Right renal cortex interstitium (tissue), 3 donors: ENCODE data around the gene NR2E3. TPM values are rescaled to one million over a fixed set of nuclear protein-coding genes. Genes with fewer than 3 reads are reported as not detected.

Experiments used
- DNase-seq, 3 donors: peaks; one replicate each; pipeline ENCODE4 v3.0.0-alpha.2; 2013; ENCODE audit warnings: low read depth in 3 of 3, low spot score in 2 of 3
- polyA plus RNA-seq, 3 donors: library from polyadenylated mRNA; unstranded; fragments of 120-200 nt; gene quantifications; one replicate each; pipeline ENCODE4 v1.2.1, GENCODE V29; 2013; ENCODE audit not compliant: insufficient read length in 3 of 3

The NR2E3 gene
- polyA plus RNA-seq = under 1 TPM; 0.18 to 0.22 (median 0.21) TPM

GRCh38 chr15:71810256-71811035, at the start of gene NR2E3:
NR2E3 (plus strand) TSS chr15:71810554; CDS start chr15:71810744, 190 bp downstream.
- no peak for DNase-seq

- no peak for DNase-seq
Observed at GRCh38 chr15:71760852-71761251, 49.5 kb upstream of the NR2E3 start.

- no peak for DNase-seq
Observed at GRCh38 chr15:71761649-71762048, 48.7 kb upstream of the NR2E3 start.

- DNase-seq = no peak
Observed at GRCh38 chr15:71768184-71768583, 42.2 kb upstream of the NR2E3 start.

GRCh38 chr15:71773206-71773859, 37.0 kb upstream of the NR2E3 start:
- no peak for DNase-seq

GRCh38 chr15:71775856-71776255, 34.5 kb upstream of the NR2E3 start:
- no peak for DNase-seq

GRCh38 chr15:71776304-71776703, 34.0 kb upstream of the NR2E3 start:
- no peak for DNase-seq

- DNase-seq = no peak
Observed at GRCh38 chr15:71777216-71777943, 33.0 kb upstream of the NR2E3 start.

- no peak for DNase-seq
Observed at GRCh38 chr15:71779073-71779797, 31.1 kb upstream of the NR2E3 start.

GRCh38 chr15:71780115-71780976, 30.0 kb upstream of the NR2E3 start:
- no peak for DNase-seq

- no peak for DNase-seq
Observed at GRCh38 chr15:71781179-71781964, 29.0 kb upstream of the NR2E3 start.

- DNase-seq = no peak
Observed at GRCh38 chr15:71781965-71782265, 28.4 kb upstream of the NR2E3 start.

GRCh38 chr15:71782422-71783165, 27.8 kb upstream of the NR2E3 start:
- no peak for DNase-seq

- DNase-seq = no peak
Observed at GRCh38 chr15:71784719-71785118, 25.6 kb upstream of the NR2E3 start.

- DNase-seq = no peak
Observed at GRCh38 chr15:71785996-71786395, 24.4 kb upstream of the NR2E3 start.

- DNase-seq = no peak
Observed at GRCh38 chr15:71786673-71787072, 23.7 kb upstream of the NR2E3 start.

- no peak for DNase-seq
Observed at GRCh38 chr15:71788646-71789579, 21.4 kb upstream of the NR2E3 start.

- no peak for DNase-seq
Observed at GRCh38 chr15:71789616-71790015, 20.7 kb upstream of the NR2E3 start.
